Fibroblast of the aortic adventitia (primary cell): ENCODE data around the gene ID2. TPM values are rescaled to one million over a fixed set of nuclear protein-coding genes. Genes with fewer than 3 reads are reported as not detected.

ENCODE experiments used
- DNase-seq: peaks from one replicate; pipeline ENCODE4 v3.0.0-alpha.2; 2010; ENCODE audit warnings: low read depth
- H3K4me3 ChIP-seq: 2 replicates; pipeline ENCODE4 v1.5.1; 2011; ENCODE audit warnings: low read depth, mild to moderate bottlenecking, control low read depth, low read length, moderate library complexity
- total RNA-seq: library from RNA; depleted of rRNA; stranded (reverse); fragments of >200 nt; gene quantifications from 2 replicates; pipeline ENCODE4 v1.2.3, GENCODE V29; 2012; ENCODE audit warnings: low replicate concordance
- TF ChIP-seq, protein P1 (sequence below): IDR thresholded peaks from 2 replicates; pipeline ENCODE4 v1.5.1; 2011; ENCODE audit warnings: mild to moderate bottlenecking, low read length, control low read depth, inconsistent platforms; ENCODE audit not compliant: insufficient read depth

ID2 gene
- total RNA-seq, 1 donor: 207 TPM

GRCh38 chr2:8643250-8643995 is 38.4 kb upstream of the ID2 start:
- H3K4me3 ChIP-seq: no peak overlapping the region
- TF ChIP-seq, protein P1, sequence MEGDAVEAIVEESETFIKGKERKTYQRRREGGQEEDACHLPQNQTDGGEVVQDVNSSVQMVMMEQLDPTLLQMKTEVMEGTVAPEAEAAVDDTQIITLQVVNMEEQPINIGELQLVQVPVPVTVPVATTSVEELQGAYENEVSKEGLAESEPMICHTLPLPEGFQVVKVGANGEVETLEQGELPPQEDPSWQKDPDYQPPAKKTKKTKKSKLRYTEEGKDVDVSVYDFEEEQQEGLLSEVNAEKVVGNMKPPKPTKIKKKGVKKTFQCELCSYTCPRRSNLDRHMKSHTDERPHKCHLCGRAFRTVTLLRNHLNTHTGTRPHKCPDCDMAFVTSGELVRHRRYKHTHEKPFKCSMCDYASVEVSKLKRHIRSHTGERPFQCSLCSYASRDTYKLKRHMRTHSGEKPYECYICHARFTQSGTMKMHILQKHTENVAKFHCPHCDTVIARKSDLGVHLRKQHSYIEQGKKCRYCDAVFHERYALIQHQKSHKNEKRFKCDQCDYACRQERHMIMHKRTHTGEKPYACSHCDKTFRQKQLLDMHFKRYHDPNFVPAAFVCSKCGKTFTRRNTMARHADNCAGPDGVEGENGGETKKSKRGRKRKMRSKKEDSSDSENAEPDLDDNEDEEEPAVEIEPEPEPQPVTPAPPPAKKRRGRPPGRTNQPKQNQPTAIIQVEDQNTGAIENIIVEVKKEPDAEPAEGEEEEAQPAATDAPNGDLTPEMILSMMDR: no peak
- DNase-seq: no peak

- TF ChIP-seq, protein P1: no peak
- no peak for DNase-seq
Measured at GRCh38 chr2:8643996-8644356, 37.9 kb upstream of the ID2 start.

DNA sequence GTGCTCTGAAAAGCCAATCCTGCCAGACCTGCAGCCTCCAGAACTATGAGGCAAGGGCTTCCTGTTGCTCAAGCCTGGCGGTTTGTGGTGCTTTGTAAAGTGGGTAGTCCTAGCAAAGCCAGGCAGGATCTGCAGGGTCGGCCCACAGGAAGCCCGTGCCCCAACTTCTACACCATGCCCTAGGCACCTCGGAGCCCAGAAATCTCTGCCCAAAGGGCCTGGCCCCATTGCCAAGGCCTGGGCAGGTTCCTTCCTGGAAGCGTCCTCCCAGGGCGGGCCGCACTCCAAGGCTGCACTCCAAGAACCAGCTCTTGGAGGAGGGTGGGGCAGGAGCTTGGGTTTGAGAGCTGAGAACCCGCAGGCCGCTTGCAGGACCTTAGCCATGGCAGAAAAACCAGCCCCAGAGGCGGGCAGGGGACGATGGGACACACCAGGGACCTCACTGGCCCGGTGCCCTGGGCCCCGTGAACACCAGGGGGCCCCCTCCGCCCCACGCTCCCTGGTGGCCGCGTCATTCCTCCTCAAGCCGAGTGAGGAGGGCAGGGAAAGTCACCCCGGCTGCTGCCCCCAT is 37.2 kb upstream of the ID2 start:
- no peak overlapping the region for H3K4me3 ChIP-seq
- TF ChIP-seq, protein P1: no peak
- DNase-seq: no peak

More at GRCh38 chr2:8643996-8644356, 37.9 kb upstream of the ID2 start:
- no peak overlapping the region for H3K4me3 ChIP-seq

GRCh38 chr2:8645176-8645831 is 36.6 kb upstream of the ID2 start:
- TF ChIP-seq, protein P1: no peak
- DNase-seq: no peak
- H3K4me3 ChIP-seq: no peak overlapping the region

GRCh38 chr2:8646731-8647461 is 35.0 kb upstream of the ID2 start:
- TF ChIP-seq, protein P1: no peak
- H3K4me3 ChIP-seq: no peak overlapping the region
- no peak for DNase-seq

- TF ChIP-seq, protein P1: no peak
- H3K4me3 ChIP-seq: no peak overlapping the region
- no peak for DNase-seq
Measured at GRCh38 chr2:8647462-8647857, 34.4 kb upstream of the ID2 start.
